Occipital lobe (tissue), 2 donors: ENCODE measurements around the gene SMARCA2. TPM values are rescaled to one million over a fixed set of nuclear protein-coding genes. Genes with fewer than 3 reads are reported as not detected.

Source experiments
- DNase-seq: peaks from one replicate; lab custom pipeline; 2025; lab: John Stamatoyannopoulos, UW
- total RNA-seq: library from RNA; depleted of rRNA; stranded (reverse); fragments of >200 nt; gene quantifications from one replicate; pipeline ENCODE4 v1.2.3, GENCODE V29; 2014

Gene SMARCA2
- total RNA-seq, 1 donor from 2014 or later, result 157 TPM

- no peak for DNase-seq
These were observed 71.8 kb downstream of the SMARCA2 start for GRCh38 chr9:2086971-2087370.

GRCh38 chr9:2087500-2088313, 72.6 kb downstream of the SMARCA2 start:
- DNase-seq, result no peak

GRCh38 chr9:2093920-2094597, 78.9 kb downstream of the SMARCA2 start:
- DNase-seq, result no peak

GRCh38 chr9:2096376-2096970, 81.3 kb downstream of the SMARCA2 start:
- no peak for DNase-seq

GRCh38 chr9:2106666-2107065, 91.5 kb downstream of the SMARCA2 start:
- no peak for DNase-seq

GRCh38 chr9:2107906-2108451, 92.8 kb downstream of the SMARCA2 start:
- DNase-seq, result no peak

- DNase-seq, result no peak
These were observed 94.0 kb downstream of the SMARCA2 start for GRCh38 chr9:2109069-2109650.

GRCh38 chr9:2110036-2110435, 94.9 kb downstream of the SMARCA2 start:
- no peak for DNase-seq

- DNase-seq, result no peak
These were observed 100.9 kb downstream of the SMARCA2 start for GRCh38 chr9:2116073-2116472.

GRCh38 chr9:2117527-2117926, 102.4 kb downstream of the SMARCA2 start:
- no peak for DNase-seq

- DNase-seq, result no peak
These were observed 104.4 kb downstream of the SMARCA2 start for GRCh38 chr9:2119566-2119965.

- DNase-seq, result no peak
These were observed 106.0 kb downstream of the SMARCA2 start for GRCh38 chr9:2120926-2121689.

GRCh38 chr9:2122299-2122698, 107.2 kb downstream of the SMARCA2 start:
- no peak for DNase-seq

GRCh38 chr9:2125906-2126305, 110.8 kb downstream of the SMARCA2 start:
- no peak for DNase-seq

- DNase-seq, result peak; percentile 38
These were observed 111.2 kb downstream of the SMARCA2 start for GRCh38 chr9:2126331-2126803.

GRCh38 chr9:2127486-2127885, 112.3 kb downstream of the SMARCA2 start:
- no peak for DNase-seq

GRCh38 chr9:2128141-2128540, 113.0 kb downstream of the SMARCA2 start:
- DNase-seq, result no peak

- DNase-seq, result no peak
These were observed 113.5 kb downstream of the SMARCA2 start for GRCh38 chr9:2128618-2129017.

- no peak for DNase-seq
These were observed 115.8 kb downstream of the SMARCA2 start for GRCh38 chr9:2130941-2131340.

GRCh38 chr9:2132484-2133082, 117.4 kb downstream of the SMARCA2 start:
- DNase-seq, result no peak

- no peak for DNase-seq
These were observed 119.2 kb downstream of the SMARCA2 start for GRCh38 chr9:2134391-2134790.
